ENCODE measurements around the gene LAT.

Gene LAT

GRCh38 chr16:29029168-29029994 lies 44.5 kb downstream of the LAT start:
- Histone ChIP-seq H3K27ac (peak overlapping the region in 8 of 21 experiments; percentile 25 to 76 (median 54)), H3K4me3 (no peak overlapping the region)

GRCh38 chr16:29030086-29030840 lies 45.4 kb downstream of the LAT start:
- no peak overlapping the region for H3K27ac ChIP-seq
- H3K4me3 ChIP-seq: no peak overlapping the region
